ENCODE results near the gene DSCAML1. TPM values are rescaled to one million over a fixed set of nuclear protein-coding genes. Genes with fewer than 3 reads are reported as not detected.
A peak's percentile ranks its signal among the peaks of the same experiment; 100 is the strongest.

The DSCAML1 gene
- polyA plus RNA-seq, 1 donor: 2.8 TPM

DNA sequence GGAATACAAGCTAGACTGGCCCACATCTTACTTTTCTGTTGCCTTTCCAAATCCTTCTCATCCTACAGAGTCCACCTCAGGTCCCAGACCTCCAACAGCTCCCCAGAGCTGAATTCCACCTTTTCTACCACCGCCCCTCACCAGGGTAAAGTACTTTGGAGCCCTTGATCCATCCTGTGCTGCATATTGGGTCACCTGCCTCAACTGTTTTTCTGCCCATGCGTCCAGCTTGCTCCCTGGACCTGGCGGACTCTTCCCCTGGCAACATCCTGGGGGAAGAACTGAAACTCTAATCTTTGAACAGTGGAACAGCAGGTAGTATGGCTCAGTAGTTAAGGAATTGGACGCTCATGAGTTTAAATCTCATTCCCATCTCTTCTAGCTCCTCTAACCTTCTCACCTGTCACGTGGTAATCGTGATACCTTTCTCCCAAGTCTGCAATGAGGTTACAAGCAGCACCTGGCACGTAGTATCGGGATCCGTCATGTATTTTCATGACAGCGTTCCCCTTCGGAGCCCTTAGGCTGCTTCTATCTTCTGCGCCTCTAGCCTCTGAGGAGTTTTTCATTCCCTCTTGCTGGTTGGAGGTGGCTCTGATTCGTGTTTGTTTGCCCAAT, 371.2 kb downstream of the DSCAML1 start:
- DNase-seq: no peak

DNA sequence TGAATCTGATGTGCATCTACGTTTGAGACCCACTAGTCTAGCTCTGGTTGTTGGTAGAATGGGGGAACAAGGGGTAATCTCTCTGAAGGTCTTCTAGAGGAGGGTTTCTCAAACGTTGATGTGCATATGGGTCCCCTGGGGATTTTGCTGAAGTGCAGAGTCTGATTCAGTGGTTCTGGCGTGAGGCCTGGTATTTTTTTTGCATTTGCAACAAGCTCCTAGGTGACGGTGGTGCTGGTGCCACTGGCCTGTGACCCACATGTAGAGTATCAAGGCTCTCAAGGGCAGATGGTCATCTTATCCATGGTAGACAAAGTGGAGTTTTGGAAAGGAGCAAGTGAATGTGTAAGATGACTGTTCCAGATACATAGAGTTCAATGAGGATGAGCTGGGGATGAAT, 372.2 kb downstream of the DSCAML1 start:
- DNase-seq: no peak

DNA sequence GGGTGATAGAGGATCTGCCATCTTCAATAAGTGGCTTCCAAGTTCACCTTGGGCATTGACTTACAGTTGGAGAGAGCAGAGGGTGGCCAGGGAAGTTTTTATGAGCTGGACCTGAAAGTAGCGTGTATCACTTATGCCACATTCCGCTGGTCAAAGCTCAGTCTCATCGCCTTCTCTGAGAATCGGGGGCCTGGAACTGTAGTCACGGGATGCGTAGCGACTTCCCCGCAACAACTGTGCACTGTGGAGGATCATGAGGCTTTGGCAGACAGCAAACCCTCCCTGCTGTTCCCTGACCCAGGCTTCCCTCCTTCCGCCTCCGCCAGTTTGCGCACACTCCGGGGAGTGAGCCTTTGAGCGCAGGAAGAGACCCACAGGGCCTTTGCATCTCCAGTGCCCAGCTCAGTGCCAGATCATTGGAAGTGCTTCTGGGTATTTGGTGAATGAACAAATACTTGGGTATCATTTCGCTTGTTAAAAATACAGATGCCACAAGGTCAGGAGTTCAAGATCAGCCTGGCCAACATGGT, 373.9 kb downstream of the DSCAML1 start:
- DNase-seq: no peak

DNA sequence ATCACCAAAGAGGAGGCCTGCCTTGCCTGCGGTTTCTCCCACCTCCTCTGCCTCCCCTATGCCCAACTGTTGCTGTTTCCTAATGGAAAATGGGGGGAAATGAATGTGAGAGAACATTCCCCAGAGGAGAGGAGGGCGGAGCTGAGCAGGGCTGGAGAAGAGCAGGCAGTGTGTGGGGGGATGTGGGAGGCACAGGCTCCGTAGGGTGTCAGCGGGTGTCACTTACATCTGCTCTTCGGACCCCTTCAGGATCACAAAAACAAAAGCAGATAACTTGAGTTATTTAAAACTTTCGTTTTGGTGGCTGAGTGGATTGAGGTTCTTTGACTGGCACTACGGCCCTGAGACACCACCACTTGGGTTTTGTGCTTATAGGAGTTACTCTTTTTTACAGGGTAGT, 375.5 kb downstream of the DSCAML1 start:
- peak; percentile 21 for DNase-seq

DNA sequence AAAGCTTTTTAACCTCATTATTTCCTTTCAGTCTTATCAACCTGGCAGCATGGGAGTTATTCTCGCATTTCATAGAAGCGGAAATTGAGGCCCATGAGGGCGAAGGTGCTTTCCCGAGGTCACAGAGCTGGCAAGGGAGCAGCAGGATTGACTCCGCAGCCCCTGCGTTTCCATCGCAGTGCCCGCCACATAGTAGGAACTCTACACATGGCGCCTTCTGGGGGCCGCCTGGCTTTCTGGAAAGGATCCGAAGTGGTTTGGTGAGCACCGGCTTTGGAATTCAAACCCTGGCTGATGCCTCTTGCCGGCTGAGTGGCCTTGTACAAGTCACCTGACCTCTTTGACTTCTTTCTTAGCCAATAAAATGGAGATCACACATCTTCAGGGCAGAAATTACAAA, 376.0 kb downstream of the DSCAML1 start:
- no peak for DNase-seq

DNA sequence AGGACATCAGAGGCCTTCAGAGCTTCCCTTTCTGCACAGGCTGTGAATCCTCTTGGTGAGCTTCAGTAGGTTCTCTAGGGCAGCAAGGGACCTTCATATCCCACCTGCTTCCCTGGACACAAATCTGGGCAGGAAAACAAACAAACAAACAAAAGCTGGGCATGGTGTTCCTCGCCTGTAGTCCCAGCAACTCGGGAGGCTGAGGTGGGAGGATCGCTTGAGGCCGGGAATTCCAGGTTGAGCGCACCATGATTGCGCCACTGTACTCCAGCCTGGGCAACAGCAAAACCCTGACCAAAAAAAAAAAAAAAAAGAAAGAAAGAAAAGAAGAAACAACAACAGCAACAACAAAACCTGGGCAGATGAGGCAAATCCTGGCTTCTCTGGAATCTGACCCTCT, 376.4 kb downstream of the DSCAML1 start:
- DNase-seq: no peak

DNA sequence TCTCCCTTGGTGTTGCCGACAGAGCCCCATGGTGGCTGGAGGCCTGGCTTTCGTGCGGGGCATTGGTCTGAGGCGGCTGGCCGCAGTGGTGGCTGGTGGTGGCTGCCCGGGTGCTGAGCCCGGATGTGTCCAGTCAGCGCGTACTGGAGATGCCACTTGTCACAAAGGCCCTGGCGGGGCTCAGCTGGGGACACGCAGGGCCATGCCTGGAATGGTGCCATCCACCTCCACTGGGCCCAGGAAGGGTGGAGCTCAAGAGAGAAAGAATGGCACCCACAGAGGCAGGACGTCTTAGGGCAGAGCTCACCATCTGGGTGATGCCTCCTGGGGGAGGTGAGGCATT, 376.9 kb downstream of the DSCAML1 start:
- DNase-seq: no peak

DNA sequence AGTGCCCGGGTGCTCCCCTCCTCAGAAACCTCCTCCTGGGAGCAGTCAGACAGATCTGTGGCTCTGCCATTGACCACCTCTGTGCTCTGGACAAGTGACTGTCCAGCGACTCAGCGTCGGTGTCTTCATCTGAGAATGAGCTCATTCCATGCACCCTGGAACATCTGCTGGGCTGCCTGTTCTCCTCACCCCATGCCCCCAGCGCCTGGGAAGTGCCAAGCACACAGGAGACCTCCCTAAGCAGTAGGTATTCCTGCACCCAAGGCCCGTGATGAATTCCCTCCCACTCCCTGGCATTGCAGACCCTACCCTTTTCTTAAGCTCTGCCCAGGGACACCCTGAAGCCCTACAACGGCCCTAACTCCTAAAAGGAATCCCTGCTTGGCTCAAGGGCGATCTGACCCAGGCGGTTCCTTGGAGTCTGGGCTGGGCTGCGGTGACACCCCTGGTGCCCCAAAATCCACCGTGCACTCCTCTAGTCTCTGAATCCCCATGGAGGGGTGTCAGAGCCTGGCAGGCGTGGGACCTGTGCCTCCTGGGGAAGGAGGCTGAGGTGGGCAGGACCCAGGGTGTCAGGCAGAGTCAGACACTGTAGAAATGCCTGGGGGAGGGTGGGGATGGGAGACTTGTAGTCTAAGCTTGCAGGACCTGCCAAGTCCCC, 377.4 kb downstream of the DSCAML1 start:
- DNase-seq: no peak

DNA sequence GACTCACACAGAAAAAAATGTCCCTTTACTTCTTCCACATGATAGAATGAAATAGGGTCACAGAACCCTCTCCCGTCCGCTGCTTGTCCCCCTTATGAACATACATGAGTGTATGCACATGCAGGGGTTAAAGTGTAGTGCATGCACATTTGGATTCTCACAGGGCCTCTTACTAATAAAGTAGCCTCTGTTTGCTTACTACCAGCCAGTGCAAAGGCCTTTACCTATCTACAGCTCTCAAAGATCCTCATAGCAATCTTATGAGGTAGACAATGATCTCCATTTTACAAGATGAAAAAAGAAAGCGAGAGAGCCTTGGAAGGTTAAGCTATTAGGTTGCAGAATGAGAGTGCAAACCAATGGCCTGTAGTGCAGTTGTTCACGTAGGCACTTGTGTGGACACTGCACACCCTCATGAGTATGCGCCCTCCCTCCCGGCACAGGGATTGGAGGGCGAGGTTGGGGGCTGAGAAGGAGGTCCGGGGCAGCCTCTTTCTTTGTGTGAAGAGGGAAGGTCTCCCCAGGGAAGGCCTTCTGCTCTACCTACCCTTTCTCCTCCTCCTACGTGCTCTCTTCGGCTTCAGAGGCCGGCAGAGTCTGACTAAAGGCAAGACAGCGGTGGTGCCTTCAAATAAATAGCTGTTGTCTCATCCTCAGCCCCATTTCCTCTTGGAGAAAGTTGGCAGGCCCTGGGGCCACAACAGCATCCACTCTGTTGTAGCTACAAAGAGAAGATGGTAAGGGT, 378.1 kb downstream of the DSCAML1 start:
- no peak for DNase-seq

DNA sequence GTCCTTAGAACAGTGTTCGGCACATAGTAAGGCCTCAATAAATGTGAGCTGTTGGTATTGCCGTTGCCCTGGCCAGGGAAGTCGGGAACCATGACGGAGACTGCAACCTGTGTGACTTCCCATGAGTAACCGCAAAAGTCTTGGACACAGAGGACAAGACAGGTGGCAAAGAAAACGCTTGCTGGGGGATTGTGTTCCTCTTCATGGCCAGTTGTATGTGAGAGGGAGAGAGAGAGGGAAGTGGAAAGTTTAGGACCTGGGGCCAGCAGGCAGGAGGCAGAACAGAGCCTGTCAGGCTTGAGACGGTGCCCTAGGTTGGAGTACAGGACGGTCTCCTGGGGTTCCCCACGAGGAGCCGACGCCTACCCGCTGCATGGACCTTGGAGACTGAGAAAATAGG, 379.2 kb downstream of the DSCAML1 start:
- DNase-seq: no peak

DNA sequence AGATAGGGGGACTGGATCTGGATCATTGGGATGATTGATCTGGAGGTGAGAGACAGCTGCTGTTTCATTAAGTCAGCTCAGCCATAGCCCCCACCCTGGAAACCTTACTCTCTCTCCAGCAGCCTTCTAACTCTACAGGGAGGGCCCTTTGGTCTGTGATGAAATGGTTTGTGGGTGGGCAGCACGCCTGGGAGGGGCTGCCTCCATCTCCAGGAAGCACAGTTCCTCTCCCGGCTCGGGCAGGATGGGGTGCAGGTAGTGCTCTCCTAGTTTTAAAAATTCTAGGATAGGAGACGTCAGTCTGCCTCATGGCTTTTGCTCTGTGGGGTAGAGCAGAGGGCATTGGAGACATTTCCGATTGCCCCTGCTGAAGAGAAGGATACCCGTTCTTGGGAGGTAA, 379.7 kb downstream of the DSCAML1 start:
- DNase-seq: no peak

DNA sequence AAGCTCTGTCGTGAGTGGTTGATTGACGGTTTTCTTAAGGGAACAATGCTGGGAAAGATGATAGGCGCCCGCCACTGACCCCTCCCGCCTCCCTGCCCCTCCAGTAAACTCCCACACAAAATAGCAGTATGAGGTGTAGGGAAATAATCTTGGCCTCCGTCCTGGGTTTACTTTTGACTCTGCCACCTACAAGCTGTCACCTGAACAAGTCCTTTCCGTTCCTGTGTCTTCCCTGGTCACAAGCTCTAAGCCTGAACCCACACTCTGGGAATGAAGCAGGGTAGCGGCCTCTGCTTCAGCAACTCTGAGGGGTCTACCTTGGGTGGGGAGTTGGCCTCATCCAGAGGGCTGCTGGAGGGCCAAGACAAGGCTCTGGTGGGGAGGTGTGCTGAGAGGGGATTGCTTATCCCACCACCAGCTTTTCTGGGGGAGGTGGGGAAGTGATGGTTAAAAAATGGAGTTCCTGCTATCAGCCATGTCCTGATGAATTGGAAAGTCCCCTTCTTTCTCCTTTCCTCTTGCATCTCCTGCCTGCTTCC, 381.6 kb downstream of the DSCAML1 start:
- no peak for DNase-seq

DNA sequence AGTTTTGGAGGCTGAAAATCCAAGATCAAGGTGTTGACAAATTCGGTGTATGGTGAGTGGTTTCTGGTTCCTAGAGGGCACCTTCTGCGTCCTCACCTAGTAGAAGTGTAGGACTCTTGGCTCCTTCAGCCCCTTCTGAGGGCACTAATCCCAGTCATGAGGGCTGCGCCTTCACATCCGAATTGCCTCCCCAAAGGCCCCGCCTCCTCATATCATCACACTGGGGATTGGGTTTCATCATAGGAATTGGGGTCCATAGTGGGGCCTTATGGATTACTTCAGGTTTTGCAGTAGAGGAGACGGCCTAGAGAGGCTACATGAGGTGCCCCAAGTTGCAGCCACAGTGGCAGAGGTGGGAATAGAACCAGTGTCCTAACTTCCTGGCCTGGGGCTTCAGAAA, 382.3 kb downstream of the DSCAML1 start:
- no peak for DNase-seq

DNA sequence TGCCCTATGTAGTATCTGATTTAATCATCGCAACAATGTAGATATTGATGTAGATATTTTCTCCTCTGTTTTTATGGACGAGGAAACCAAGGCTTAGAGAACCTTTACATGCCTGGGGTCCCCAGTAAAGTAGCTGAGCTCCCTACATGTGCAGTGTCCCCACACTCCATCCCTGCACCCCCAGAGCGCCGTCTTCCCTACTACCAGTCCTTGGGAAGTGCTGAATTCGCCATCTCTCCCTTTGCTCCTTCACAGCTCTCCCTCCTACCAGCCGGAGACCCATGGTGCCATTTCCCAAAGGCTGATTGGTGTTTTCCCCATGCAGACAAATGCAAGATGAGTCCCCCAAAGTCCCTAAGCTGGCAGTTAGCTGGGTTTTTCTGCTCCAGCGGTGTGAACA, 383.4 kb downstream of the DSCAML1 start:
- no peak for DNase-seq

DNA sequence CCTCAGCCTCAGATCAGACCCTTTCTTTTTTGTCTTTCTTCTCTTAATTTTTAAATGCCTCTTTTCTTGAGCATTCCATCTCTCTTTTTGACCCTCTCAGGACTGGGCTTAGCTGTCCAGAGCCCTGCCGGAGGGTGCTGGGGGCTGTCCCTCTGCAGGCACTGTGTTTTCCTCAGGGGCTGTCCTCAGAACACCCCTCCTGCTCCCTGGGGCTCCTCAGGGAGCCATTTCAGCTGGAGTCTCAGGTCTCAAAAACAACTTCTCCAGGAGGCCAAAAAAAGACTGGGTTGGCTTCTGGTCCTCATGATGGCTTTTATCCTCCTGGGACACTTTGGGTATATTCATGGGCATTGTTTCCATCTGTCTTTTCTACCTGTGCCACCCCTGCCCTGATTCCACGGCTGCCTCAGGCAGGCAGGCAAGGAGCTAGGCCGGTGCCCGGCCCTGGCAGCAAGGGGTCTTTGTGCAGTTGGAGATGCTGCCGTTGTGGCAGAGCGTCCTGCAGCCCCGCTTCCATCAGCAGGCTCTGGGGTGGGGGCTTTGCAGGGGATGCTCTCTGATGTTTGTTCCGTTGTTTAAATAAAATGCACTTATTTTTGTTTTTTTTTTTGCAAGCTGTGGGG, 384.3 kb downstream of the DSCAML1 start:
- no peak for DNase-seq

DNA sequence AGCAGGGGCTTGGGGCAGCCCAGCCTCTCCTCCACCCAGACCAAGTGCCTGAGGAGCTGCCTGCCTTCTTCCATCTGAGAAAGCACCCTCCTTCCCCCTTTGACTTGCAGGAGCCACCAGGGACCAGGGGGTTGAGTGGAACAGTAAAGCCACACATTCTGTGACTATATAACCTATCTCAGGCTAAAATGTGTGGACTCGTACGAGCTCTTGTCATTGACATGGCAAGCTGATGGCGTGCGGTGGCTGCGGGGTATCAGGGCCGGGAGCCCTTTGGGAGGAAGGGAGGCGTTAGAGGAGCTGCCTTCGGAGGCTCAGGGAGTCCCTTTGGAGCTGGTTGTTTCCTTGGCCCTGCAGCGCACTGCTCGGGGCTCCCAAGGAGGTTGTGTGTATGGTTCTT, 384.8 kb downstream of the DSCAML1 start:
- no peak for DNase-seq

DNA sequence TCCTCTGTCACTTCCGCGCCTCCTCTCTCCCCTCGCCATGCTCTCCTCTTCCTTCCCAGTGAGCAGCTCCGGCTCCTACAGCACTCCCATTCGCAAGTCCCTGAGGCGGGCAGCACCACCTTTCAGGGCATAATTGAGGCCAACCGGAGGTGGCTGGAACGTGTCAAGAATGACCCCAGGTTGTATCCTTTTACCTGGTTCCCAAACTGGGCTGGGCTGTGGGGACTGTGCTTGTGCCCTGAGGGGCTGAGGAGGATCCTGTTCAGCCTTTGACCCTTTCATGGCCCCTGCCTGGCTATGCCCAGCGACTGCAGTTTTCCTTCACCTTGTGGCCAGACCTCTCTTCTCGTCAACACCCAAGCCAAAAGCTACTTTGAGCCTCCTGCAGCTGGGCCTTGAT, 385.3 kb downstream of the DSCAML1 start:
- DNase-seq: no peak

DNA sequence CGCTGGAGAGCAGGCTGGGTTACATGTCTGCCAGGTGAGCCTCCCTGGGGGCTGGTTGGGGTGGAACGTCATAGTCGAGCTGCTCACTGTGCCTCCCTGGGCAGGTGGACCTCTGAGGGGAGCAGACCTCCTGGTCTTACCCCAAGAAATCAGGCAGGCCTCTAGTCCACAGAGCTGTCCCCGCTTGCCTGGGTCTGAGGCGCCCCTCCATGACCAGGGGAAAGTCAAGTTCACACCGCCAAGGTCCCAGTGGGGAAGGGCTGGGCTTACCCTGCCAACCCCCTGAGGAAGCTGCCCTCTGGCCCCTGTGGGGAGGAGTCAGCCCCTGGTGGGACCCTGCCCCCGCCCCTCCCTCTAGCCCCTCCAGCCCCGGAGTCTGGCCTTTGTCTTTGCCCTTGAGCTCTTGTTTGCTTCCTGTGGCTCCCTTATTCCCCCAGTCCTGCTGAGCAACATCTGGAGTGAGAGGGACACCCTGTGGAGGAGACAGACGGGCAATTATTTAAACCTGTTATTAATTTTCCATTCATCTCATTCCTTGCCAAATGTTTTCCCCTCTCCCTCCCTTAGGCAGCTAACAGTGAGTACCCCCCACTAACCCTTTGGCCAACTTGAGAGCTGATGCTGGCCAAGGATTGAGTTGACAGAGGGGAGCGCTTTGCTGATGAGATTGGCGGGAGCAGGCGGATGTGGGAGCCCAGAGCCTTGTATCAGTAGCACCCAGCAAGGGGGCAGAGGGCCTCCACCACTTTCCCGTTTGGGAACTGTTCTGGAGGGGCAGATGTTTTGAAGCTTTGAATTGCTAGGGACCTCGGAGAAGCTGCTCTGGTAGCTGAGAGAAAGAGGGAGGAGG, 385.9 kb downstream of the DSCAML1 start:
- DNase-seq: no peak

DNA sequence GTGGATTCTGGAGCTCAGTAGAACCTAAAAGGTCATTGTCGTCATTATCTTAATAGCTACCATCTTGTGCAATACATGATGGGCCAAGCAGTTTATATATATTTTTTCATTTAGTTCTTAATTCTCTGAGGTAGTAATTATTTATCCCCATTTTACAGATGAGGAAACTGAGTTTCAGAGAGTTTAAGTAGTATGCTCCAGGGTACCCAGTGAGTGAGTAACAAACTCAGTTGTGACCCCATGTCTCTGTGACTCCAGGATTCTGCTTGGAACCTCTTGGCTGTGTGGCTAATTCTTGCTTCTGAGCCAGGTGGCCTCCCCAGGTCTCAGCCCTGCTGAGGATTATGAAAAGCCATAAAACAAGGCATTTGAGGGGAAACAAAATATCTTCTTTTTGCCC, 386.8 kb downstream of the DSCAML1 start:
- DNase-seq: no peak

DNA sequence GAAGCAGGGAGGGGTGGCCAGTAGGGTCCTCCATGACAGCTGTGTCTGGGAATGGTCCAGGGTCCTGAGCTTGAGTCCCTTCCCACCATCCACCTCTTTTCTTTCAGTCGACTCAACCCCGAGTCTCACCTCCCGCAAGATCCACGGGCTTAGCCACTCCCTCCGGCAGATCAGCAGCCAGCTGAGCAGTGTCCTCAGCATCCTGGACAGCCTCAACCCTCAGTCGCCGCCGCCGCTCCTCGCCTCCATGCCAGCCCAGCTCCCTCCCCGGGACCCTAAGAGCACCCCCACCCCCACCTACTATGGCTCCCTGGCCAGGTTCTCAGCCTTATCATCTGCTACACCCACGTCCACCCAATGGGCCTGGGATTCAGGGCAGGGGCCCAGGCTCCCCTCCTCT, 387.5 kb downstream of the DSCAML1 start:
- no peak for DNase-seq

DNA sequence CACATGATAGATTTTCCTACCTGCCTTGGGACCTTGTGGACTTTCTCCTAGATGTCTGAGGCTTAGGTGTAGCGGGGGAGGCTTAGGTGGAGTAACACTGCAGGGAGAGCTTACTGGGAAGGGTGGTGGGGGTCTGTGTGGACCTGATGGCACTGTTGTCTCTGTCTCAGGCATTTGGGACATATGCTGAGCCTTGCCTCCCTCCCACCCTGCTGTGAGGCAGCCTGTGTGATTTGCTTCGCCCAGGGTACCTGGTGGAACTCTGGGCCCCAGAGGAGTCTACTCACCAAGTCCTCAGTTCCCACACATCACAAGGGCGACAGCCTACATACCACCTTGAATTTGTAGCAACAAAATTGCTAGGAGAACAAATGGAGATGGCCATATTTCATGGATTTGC, 388.7 kb downstream of the DSCAML1 start:
- DNase-seq: no peak

DNA sequence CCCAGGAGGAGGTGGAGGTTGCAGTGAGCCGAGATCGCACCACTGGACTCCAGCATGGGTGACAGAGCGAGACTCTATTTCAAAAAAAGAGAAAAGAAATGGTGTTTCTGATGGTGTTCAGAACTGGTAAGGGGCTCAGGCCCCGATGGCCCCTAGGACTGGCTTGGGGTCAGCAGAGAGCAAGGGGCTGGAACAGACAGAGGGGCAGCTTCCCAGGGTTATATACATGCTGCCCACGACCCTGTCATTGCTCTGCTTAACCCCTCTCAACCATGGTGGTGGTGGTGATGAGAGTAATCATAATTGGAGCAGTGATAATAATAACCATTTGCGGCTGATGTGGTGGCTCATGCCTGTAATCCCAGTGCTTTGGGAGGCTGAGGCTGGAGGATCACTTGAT, 390.0 kb downstream of the DSCAML1 start:
- no peak for DNase-seq

All from left kidney (tissue), 2 donors.